ENCODE data around the gene APLF. TPM values are rescaled to one million over a fixed set of nuclear protein-coding genes. Genes with fewer than 3 reads are reported as not detected.
"Not testable (repeated sequence)": the region's sequence is repeated elsewhere in the genome, so short reads cannot be mapped to it uniquely, and the experiment has no call there.

Gene APLF
- total RNA-seq, 1 experiment from 2014 or later, result 4.6 TPM

- no peaks in the 10 kb centered on the region for H3K4me1 ChIP-seq
- no peak for DNase-seq
- no peaks in the 10 kb centered on the region for H3K27me3 ChIP-seq
- no peaks in the 10 kb centered on the region for H3K9me3 ChIP-seq (replicated peaks)
- no peaks in the 10 kb centered on the region; the same call in 1 of the 2 replicates for H3K36me3 ChIP-seq
- H3K27ac ChIP-seq, result no peak overlapping the region
- H3K4me3 ChIP-seq, result no peak overlapping the region
These were observed 11.3 kb downstream of the APLF start for GRCh38 chr2:68478688-68479087.

- no peaks in the 10 kb centered on the region for H3K27me3 ChIP-seq
- H3K4me1 ChIP-seq, result no peaks in the 10 kb centered on the region
- no peaks in the 10 kb centered on the region for H3K9me3 ChIP-seq (replicated peaks)
- no peak overlapping the region for H3K27ac ChIP-seq
- no peak overlapping the region for H3K4me3 ChIP-seq
- no peak for DNase-seq
- no peaks in the 10 kb centered on the region for H3K36me3 ChIP-seq
These were observed 15.0 kb downstream of the APLF start for GRCh38 chr2:68482296-68482820.

DNA sequence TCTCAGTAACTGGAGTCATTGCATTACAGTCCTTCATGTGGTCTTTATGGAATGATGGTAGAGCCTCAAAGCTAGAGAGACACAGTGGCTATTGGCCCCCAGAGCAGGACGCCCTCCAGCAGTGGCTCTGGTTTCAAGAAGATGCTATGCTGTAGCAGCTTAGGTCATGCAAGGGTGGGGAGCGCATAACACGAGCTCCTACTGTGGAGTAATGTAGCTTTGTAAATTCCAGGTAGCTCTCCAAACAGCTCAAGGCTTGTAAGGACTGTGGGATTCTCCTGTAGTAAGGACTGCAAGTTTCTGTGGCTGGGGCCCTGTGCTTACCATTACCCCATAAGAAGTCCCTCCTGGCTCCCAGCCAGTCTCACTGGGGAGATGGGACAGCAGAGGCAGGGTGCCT is 15.6 kb downstream of the APLF start:
- H3K4me1 ChIP-seq, result no peaks in the 10 kb centered on the region
- no peaks in the 10 kb centered on the region for H3K36me3 ChIP-seq
- no peaks in the 10 kb centered on the region for H3K27me3 ChIP-seq

DNA sequence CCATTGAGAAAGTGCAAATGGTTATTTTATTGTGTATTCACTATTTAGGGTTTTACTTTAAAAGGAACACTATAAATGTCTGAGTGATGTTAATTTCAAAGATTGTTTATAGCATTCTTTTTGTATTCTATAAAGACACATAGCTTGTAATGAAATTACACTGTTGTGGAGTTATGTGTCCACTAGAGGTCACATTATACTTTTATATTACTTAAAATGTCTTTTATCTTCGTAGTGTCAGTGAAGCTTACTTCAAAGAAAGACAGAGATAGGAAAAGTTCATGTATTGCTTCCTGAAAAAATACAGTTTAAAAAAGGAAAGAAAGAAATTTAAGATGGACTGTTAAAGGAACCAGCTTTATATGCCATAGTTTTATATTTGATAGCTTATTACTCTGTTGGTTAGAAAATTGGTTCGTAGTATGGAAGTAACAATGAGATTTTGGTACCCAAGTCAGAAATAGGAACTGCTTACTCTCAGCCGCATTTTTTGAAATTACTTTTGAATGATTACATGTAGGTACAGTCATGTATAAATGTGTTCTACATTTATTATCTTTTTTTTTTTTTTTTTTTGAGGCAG is 20.5 kb downstream of the APLF start:
- Histone ChIP-seq H3K27ac (no peak overlapping the region), H3K27me3 (no peaks in the 10 kb centered on the region), H3K9me3 (replicated peaks) (no peaks in the 10 kb centered on the region), H3K4me3 (no peak overlapping the region), H3K36me3 (no peaks in the 10 kb centered on the region), H3K4me1 (no peaks in the 10 kb centered on the region)
- DNase-seq, result peak in 1 of 2 experiments; percentile 50

More for the DNA sequence above, 15.6 kb downstream of the APLF start:
- Histone ChIP-seq H3K4me3 (no peak overlapping the region), H3K9me3 (replicated peaks) (no peaks in the 10 kb centered on the region), H3K27ac (no peak overlapping the region)
- DNase-seq, result peak in 1 of 2 experiments; percentile 7

GRCh38 chr2:68488605-68489004 is 21.2 kb downstream of the APLF start:
- H3K4me1 ChIP-seq; DNase-seq; H3K4me3 ChIP-seq; H3K9me3 ChIP-seq (replicated peaks); H3K36me3 ChIP-seq; H3K27ac ChIP-seq; H3K27me3 ChIP-seq: not testable (repeated sequence)

DNA sequence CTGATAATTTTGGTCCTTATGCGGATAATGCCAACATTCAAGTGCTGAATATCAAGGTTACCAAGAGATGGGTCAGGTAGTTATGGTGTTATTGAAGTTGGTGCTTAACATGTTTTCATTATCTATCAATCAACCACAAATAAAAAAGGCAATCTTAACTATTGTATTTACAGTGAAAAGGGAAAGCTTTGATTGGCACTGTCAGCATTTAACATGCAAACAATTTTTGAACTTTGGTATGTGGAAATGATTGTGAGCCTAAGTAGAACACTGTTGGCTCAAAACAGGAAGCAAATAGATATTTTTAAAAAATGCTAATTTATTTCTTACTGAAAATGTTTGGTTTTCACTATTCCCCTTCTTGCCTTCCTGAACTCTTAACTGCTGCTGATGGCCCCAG is 21.9 kb downstream of the APLF start:
- H3K4me1 ChIP-seq, result no peaks in the 10 kb centered on the region
- no peak for DNase-seq
- no peak overlapping the region for H3K27ac ChIP-seq
- H3K36me3 ChIP-seq, result no peaks in the 10 kb centered on the region
- no peaks in the 10 kb centered on the region for H3K9me3 ChIP-seq (replicated peaks)
- no peaks in the 10 kb centered on the region for H3K27me3 ChIP-seq
- H3K4me3 ChIP-seq, result no peak overlapping the region

DNA sequence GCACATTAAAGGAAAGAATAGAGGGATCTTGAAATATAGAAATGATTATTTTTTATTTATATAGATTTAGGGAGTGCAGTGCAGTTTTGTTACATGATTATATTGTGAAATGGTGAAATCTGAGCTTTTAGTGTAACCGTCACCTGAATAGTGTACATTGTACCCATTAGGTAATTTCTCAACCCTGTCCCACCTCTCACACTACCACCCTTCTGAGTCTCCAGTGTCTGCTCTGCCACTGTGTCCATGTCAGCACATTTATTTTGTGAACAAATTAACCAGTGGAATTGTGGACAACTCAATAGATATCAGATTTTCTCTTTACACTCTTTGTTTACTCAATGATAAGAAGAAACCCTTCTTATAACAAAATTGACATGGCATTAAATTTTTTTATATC is 24.2 kb downstream of the APLF start:
- no peak for DNase-seq
- no peak overlapping the region for H3K27ac ChIP-seq
- H3K9me3 ChIP-seq (replicated peaks), result peaks cover 1% of the 10 kb centered on the region; the same call in 1 of the 2 replicates
- no peaks in the 10 kb centered on the region for H3K4me1 ChIP-seq
- H3K4me3 ChIP-seq, result no peak overlapping the region
- no peaks in the 10 kb centered on the region for H3K36me3 ChIP-seq
- no peaks in the 10 kb centered on the region for H3K27me3 ChIP-seq

GRCh38 chr2:68499133-68499532 is 31.7 kb downstream of the APLF start:
- DNase-seq, result no peak
- H3K27me3 ChIP-seq, result no peaks in the 10 kb centered on the region
- peaks cover 6% of the 10 kb centered on the region; the same call in 1 of the 2 replicates for H3K9me3 ChIP-seq (replicated peaks)
- no peaks in the 10 kb centered on the region for H3K36me3 ChIP-seq
- H3K4me1 ChIP-seq, result no peaks in the 10 kb centered on the region
- H3K27ac ChIP-seq, result no peak overlapping the region
- H3K4me3 ChIP-seq, result no peak overlapping the region

- Histone ChIP-seq H3K27ac (no peak overlapping the region), H3K36me3 (no peaks in the 10 kb centered on the region), H3K4me1 (no peaks in the 10 kb centered on the region), H3K9me3 (replicated peaks) (peaks cover 6% of the 10 kb centered on the region; the same call in 1 of the 2 replicates), H3K27me3 (no peaks in the 10 kb centered on the region), H3K4me3 (no peak overlapping the region)
- DNase-seq, result no peak
These were observed 33.3 kb downstream of the APLF start for GRCh38 chr2:68500649-68501048.

DNA sequence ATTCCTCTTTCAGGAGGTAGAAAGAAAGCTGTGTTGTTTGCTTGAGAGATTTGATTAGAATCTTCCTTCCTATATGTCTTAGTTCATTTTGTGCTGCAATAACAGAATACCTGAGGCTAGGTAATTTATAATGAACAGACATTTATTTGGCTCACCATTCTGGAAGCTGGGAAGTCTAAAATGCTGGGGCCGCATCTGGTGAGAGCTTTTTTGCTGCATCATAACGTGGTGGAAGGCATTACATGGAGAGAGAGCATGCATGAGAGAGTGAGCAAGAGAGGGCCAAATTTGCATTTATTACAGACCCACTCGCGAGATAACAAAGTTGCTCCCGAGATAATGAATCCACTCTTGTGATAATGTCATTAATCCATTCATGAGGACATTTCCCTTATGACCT is 34.4 kb downstream of the APLF start:
- no peak overlapping the region for H3K4me3 ChIP-seq
- no peaks in the 10 kb centered on the region for H3K4me1 ChIP-seq
- no peaks in the 10 kb centered on the region for H3K27me3 ChIP-seq
- 0 out of 2 replicates have a peak, but pooled peaks cover 2% of the 10 kb centered on the region for H3K9me3 ChIP-seq (replicated peaks)
- no peak for DNase-seq
- no peak overlapping the region for H3K27ac ChIP-seq
- no peaks in the 10 kb centered on the region for H3K36me3 ChIP-seq

DNA sequence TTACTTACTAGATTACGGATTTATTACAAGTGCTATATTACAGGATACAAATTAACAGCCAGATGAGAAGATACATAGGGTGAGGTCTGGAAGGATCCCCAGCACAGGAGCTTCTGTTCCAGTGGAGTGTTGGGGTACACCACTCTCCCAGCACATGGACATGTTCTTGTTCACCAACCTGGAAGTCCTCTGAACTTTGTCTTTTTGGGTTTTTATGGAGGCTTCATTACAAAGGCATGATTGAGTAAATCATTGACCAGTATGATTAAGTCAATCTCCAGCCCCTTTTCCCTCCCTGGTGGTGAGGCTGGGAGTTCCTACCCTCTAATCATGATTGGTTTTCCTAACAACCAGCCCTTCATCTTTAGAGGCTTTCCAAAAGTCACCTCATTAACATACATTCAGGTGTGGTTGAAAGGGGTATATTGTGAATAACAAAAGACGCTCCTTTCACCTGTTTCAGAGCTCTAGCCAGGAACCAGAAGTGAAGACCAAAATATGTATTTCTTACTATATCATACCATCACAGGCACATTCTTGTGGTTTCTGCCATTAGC is 38.3 kb downstream of the APLF start:
- H3K4me3 ChIP-seq, result no peak overlapping the region
- DNase-seq, result no peak
- H3K27me3 ChIP-seq, result no peaks in the 10 kb centered on the region
- no peaks in the 10 kb centered on the region for H3K4me1 ChIP-seq
- H3K27ac ChIP-seq, result no peak overlapping the region
- no peaks in the 10 kb centered on the region; the same call in 1 of the 2 replicates for H3K36me3 ChIP-seq
- peaks cover 5% of the 10 kb centered on the region; the same call in 1 of the 2 replicates for H3K9me3 ChIP-seq (replicated peaks)

DNA sequence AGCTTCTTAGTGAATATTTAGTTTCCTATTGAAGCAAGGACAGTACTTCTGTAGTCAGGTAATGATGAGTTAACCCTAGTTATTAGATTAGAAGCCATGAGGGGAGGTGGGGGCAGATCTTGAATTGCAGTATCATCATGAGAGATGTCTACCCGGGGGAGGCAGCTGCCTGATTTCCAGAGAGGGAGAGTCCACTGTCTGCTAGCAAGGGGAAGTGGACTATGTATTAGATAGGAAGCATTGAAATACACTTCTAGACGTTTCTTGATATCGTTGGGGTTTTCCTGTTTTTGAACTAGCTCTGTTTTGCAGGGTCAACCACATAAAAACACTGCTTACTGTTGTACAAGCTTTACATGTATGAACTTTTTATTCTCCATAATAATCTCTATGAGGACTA is 38.8 kb downstream of the APLF start:
- Histone ChIP-seq H3K36me3 (no peaks in the 10 kb centered on the region; the same call in 1 of the 2 replicates), H3K4me3 (no peak overlapping the region)

DNA sequence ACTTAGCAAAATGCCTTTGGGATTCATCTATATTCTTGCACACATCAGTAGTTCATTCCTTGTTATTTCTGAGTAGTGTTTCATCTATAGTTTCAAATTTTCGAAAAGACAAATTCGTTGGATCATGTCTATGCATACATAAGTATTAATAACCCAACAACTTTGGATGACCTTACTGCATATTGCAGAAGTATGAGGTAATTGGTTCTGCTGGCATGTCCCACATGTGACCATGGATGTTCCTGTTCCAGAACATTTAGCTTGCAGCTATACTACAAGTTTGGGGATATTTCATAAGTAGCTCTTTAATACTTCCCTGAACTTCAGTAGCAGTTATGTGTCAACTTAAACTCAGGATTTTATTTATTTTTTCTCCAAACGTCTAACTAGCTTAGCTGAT is 44.9 kb downstream of the APLF start:
- H3K4me3 ChIP-seq, result no peak overlapping the region
- peaks cover 5% of the 10 kb centered on the region; the same call in 1 of the 2 replicates for H3K9me3 ChIP-seq (replicated peaks)
- H3K27ac ChIP-seq, result no peak overlapping the region
- H3K4me1 ChIP-seq, result no peaks in the 10 kb centered on the region
- no peaks in the 10 kb centered on the region for H3K27me3 ChIP-seq
- DNase-seq, result no peak
- H3K36me3 ChIP-seq, result no peaks in the 10 kb centered on the region; the same call in 1 of the 2 replicates

More for the DNA sequence above, 38.8 kb downstream of the APLF start:
- H3K27me3 ChIP-seq, result no peaks in the 10 kb centered on the region
- DNase-seq, result no peak
- peaks cover 5% of the 10 kb centered on the region; the same call in 1 of the 2 replicates for H3K9me3 ChIP-seq (replicated peaks)
- no peaks in the 10 kb centered on the region for H3K4me1 ChIP-seq
- no peak overlapping the region for H3K27ac ChIP-seq

GRCh38 chr2:68512966-68513365 is 45.6 kb downstream of the APLF start:
- no peak for DNase-seq
- no peak overlapping the region for H3K27ac ChIP-seq
- peaks cover 5% of the 10 kb centered on the region; the same call in 1 of the 2 replicates for H3K9me3 ChIP-seq (replicated peaks)
- no peaks in the 10 kb centered on the region for H3K27me3 ChIP-seq
- H3K36me3 ChIP-seq, result no peaks in the 10 kb centered on the region; the same call in 1 of the 2 replicates
- H3K4me1 ChIP-seq, result no peaks in the 10 kb centered on the region
- no peak overlapping the region for H3K4me3 ChIP-seq

GRCh38 chr2:68514316-68514929 is 47.0 kb downstream of the APLF start:
- H3K4me3 ChIP-seq, result no peak overlapping the region
- H3K4me1 ChIP-seq, result no peaks in the 10 kb centered on the region
- H3K9me3 ChIP-seq (replicated peaks), result peaks cover under 1% of the 10 kb centered on the region; the same call in 1 of the 2 replicates
- H3K27me3 ChIP-seq, result no peaks in the 10 kb centered on the region
- DNase-seq, result no peak
- no peaks in the 10 kb centered on the region for H3K36me3 ChIP-seq
- H3K27ac ChIP-seq, result no peak overlapping the region
